Activated CD4-positive, alpha-beta T cell treated with anti-CD3 and anti-CD28 coated beads, Interleukin-2, amount 50 U/mL, for 16 hours (primary cell): ENCODE measurements around the gene TLCD5.

Source experiments
- DNase-seq: peaks from one replicate; pipeline ENCODE4 v3.0.0-alpha.2; 2020

TLCD5 gene

DNA sequence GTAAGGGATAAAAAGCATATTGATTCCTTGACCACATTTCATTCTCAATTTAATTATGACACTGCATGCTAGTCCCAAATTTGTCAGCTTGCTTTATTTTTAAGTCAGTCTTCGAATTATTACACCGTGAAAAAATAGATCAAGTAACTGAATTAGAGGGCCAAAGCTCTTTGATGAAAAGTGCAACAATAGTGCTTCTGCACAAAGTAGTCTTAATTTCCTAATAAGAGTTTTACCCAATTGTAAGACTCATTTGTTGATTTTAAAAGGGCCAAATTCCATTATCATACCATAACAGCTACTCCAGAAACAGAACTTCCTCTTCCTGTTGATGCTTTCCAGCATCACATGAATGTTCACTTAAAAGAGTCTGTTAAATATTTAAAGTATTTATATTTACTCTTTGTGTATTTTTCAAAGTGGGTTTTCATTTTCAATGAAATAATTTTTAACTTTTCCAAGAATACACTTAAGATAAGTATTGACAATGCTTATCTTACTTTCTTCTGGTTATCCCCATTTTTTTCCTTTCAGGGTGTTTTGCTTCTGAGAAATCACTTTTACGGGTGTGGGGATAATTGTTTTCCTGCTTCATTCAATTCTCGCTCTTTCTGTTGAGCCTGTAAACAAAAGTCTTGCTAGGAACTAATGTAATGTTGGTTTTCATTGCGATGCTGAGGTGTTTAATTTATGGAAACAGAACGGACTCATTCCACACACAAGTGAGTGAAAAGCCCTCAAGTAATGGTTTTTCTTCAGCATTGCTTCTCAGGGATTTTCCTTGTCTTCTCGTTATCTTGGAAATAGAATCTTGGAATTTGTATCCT lies 13.2 kb downstream of the TLCD5 start:
- no peak for DNase-seq

- no peak for DNase-seq
These were observed 14.3 kb downstream of the TLCD5 start for GRCh38 chr11:120339394-120339890.

GRCh38 chr11:120340529-120340928 lies 15.4 kb downstream of the TLCD5 start:
- DNase-seq: no peak

- no peak for DNase-seq
These were observed 17.1 kb downstream of the TLCD5 start for GRCh38 chr11:120342226-120342625.

DNA sequence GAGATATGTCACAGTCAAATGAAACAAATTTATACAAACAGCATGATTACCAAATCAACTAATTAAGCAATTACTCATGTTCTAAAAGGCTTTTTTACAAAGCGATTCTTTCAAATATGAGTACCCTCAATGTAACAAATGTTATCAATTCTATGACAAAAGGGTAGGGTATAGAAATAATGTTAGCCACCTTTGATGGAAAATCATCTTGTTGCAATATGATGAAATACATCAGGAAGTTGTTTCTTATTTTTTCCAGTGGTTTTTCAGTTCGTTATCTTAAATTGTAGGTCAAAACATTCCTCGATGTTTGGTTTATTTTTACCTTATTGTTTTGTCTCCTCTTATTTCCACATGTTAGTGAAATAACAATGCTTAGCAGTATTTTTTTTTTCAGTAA lies 17.6 kb downstream of the TLCD5 start:
- no peak for DNase-seq

- DNase-seq: peak; percentile 58
These were observed 18.3 kb downstream of the TLCD5 start for GRCh38 chr11:120343429-120343828.

DNA sequence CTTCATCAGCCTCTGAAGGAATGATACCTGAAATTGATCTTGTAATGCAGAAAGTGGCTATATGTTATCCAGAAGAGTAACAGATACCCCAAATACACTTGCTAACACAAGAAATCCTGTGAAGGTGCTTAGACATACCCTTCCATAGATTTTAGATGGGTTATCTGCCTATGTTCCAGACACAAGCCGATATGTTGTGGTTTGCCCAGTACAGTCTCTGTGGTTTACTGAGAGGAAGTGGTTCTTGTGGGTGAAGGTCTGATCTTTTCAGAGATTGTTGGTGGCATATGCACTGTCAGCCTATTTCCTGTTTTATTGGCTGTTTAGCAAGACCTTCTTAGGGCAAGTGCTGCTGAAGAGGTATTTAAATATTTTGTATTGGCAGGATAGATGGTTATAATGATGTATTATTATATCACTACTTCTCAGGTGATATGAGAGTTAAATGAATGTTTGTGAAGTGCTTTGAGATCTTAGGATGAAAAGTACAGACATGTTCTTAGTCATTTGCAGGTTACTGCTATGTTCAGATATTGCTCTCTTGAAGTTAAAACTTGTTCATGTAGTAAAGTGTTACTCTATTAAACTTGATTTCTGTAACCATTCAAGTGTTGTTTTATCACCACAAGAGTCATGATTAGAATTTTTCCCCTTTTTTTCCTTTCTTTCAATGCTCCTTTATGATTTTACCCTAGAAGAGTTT lies 19.4 kb downstream of the TLCD5 start:
- peak; percentile 90 for DNase-seq

DNA sequence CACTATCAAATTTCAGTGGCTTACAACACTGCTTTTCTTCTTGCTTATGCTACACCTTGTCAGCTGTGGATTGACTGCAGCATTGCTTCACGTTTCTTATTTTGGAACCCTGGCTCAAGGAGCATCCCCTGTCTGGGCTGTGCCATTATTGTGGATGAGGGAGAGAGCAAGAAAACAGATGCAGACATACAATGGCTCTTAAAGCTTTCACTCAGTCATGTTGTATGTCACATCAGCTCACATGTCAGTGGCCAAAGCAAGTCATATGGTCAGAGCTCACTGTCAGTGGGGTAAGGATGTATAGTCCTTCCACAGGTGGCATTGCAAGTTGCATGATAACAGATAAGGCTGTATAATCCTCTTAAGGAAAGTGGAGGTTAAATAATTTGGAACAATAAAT lies 21.1 kb downstream of the TLCD5 start:
- no peak for DNase-seq

DNA sequence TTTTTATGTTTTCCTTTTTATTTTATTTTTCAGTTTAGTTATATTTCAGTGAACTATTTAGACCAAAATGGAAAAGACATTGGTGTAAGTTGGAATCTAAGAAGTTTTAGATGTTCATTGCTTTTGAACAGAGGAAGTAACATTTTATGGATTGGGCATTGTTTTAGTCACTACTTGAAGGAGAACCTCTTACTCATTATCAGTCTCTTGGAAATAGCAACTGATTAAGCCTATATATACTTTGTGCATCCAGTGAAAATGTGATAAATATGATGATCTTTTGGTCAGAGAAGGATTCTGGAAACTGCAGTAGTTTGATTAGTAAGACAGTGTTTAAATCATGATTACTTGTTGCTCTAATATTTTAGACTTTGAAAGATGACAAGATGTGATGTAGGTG lies 25.5 kb downstream of the TLCD5 start:
- DNase-seq: no peak

- DNase-seq: no peak
These were observed 27.3 kb downstream of the TLCD5 start for GRCh38 chr11:120352405-120352804.

DNA sequence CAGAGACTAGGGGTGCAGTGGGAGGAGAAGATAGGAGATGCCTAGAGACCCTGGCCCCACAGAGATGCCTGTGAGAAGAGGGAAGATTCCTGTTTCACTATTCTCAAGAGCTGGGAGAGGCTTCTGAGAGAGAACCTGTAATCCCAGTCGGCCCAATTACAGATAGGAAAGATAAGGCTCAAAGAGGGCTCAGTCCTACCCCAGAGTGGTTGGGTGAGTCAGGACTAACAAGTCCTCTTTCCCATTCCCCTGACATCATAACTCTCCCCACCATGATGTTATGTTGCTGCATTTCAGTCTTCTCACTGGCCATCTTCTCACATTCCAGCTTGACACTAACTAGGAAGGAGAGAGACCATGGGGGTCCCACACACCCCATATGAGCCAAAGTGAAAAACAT lies 29.0 kb downstream of the TLCD5 start:
- DNase-seq: no peak

GRCh38 chr11:120354779-120355178 lies 29.7 kb downstream of the TLCD5 start:
- no peak for DNase-seq

DNA sequence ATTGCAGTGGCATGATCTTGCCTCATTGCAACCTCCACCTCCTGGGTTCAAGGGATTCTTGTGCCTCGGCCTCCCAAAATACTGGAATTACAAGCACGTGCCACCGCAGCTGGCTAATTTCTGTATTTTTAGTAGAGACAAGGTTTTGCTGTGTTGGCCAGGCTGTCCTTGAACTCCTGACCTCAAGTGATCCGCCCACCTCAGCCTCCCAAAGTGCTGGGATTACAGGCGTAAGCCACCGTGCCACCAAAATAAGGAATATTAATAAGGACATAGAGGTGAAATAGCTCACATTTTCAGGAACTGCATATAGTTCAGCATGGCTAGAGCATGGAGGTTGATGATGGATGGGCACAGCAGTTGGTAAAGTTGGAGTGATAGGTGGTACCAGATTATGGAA lies 32.5 kb downstream of the TLCD5 start:
- no peak for DNase-seq

- no peak for DNase-seq
These were observed 33.6 kb downstream of the TLCD5 start for GRCh38 chr11:120358729-120359128.

- DNase-seq: no peak
These were observed 38.3 kb downstream of the TLCD5 start for GRCh38 chr11:120363436-120363835.

GRCh38 chr11:120365512-120365911 lies 40.4 kb downstream of the TLCD5 start:
- DNase-seq: no peak

- no peak for DNase-seq
These were observed 47.2 kb downstream of the TLCD5 start for GRCh38 chr11:120372296-120372695.

DNA sequence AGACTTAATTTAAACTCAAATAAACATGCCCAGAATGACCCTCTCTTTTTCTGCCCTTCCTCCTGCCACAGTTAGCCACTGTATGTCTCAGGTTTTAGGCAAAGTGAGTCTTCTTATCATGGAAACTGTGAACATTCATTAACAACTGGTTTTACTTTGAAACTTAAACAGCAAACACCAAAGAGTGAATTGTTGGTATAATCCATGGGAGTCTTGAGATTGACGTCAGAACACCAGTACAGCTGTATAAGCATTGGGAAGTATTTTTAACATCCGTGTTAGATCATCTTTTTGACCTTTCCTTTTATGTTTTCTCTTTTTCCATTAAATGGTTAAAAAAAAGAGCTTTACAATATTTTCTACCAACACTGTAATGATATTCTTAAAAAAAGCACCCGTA lies 50.0 kb downstream of the TLCD5 start:
- DNase-seq: no peak

GRCh38 chr11:120376547-120377182 lies 51.6 kb downstream of the TLCD5 start:
- no peak for DNase-seq

DNA sequence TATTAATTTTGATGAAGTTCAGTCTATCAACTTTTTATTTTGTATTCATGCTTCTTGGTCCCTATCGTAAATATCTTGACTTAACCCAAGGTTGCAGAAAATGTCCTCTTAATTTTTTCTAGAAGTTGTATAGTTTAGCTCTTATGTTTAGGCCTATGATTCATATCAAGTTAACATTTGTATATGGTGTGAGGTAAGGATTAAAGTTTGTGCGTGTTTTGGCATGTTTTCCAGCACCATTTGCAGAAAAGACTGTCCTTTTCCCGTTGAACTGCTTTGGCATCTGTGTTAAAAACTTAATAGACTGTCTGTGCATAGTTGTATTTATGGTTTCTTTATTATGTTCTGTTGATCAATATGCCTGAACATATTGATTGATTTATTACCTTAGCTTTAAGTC lies 53.4 kb downstream of the TLCD5 start:
- DNase-seq: no peak

DNA sequence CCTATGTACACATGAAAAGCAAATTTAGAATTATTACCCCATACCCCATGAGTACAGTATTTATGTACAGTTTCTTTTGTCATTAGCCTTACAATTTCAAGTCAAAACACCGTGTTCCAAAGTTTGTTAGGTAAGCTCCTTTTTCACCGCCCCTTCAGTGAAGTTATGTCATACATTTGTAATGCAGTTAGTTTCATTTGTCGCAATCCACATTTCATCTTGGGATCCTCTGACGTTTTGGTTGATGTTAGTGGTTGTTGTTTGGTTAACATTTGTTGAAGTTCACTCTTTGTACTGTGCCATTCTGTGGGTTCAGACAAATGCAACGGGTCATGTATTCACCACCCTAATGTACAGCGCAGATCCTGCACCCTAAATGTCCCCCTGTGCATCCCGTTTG lies 56.3 kb downstream of the TLCD5 start:
- no peak for DNase-seq
